Hepatic stellate cell (primary cell): ENCODE data around the gene LRP6.
"Not testable (repeated sequence)": the region's sequence is repeated elsewhere in the genome, so short reads cannot be mapped to it uniquely, and the experiment has no call there.

Experiments
- DNase-seq: peaks from one replicate; pipeline ENCODE4 v3.0.0; 2011; ENCODE audit warnings: low spot score

Gene LRP6

DNA sequence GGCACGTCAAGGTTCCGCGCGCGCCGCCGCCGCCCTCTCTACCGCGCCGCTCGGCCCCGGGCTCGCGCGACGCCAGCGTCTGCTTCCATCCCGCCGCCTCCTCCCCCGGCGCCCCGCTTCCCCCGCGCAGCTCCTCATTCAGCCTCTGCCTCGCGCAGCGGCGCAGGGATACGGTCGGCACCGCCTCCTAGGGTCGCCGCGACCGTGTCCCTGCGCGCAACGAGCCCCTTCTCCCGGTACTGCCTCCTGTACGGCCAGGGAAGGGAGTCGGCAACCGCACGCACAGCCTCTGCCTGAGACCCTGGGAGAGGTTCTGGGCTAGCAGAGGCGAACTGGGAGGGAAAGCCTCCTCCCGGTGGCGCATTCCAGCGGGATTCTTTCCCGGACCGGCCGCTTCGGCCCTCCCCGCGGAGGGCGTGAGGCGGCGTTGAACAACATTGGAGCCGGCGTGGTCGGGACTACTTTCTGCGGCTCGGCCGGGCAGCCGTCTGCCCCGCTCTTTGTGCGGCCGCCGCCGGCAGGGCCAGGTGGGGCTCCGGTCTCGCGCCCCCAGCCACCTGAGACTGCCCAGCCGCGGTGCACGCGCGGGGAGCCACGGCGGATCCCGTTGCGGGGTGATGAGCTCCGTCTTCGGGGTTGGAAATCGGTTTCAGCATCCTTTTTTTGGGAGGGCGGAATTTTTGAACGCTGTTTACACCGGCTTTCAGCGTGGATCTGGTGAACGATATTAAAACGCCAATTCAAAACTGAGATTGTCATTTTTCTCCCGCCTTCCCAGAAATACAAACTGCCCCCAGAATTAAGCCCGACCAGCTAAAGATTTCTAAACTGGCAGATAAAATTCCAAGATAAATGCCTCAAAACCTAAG, at the start of gene LRP6:
Gene LRP6 (minus strand): TSS at position 172 of the 869 bp plus-strand sequence. CDS start 309 bp downstream, outside the sequence.
- DNase-seq = peak; percentile 94

GRCh38 chr12:12315838-12316237, 49.0 kb upstream of the LRP6 start:
- no peak for DNase-seq

DNA sequence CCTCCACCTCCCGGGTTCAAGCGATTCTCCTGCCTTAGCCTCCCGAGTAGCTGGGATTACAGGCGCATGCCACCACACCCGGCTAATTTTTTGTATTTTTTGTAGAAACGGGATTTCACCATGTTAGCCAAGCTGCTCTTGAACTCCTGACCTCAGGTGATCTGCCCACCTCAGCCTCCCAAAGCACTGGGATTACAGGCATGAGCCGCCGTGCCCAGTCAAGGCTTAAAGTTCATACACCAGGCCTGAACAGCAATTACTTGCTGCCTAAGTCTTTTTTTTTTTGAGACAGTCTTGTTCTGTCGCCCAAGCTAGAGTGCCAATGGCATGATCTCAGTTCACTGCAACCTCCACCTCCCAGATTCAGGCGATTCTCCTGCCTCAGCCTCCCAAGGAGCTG, 43.9 kb upstream of the LRP6 start:
- DNase-seq = not testable (repeated sequence)

DNA sequence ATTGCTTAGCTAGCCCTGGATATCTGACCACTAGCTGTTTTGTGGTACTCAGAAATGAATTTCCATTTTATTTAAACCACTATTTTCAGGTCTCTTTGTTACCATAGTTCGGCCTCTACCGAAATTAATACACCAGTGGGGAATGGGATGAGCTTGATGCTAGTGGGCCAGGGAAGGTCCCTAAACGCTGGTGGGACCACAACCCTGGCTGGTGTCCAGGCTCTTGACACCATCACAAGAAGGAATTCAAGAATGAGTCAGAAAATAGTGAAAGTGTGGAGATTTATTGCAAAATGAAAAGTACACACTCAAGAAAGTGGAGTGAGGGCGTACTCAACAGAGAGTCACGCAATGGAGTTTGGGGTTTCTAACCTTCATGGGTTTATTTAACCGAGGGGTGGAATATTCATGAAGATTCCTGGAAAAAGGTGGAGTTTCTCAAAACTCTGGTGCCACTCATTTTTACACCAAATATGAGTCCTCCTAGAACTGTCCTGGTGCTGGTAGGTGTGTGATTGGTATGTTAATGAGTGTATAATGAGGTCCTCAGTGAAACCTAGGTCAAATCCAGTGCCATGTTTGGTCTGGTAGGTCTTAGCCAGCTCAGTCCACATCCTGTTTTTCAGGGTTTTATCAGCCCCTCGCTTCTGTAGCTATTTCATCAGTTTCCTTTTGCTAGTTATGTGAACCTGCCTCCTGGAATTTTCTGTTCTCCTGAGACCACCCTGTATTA, 38.9 kb upstream of the LRP6 start:
- no peak for DNase-seq

GRCh38 chr12:12302976-12303375, 36.1 kb upstream of the LRP6 start:
- DNase-seq = no peak

GRCh38 chr12:12301122-12301521, 34.3 kb upstream of the LRP6 start:
- no peak for DNase-seq

GRCh38 chr12:12297201-12297830, 30.5 kb upstream of the LRP6 start:
- no peak for DNase-seq

DNA sequence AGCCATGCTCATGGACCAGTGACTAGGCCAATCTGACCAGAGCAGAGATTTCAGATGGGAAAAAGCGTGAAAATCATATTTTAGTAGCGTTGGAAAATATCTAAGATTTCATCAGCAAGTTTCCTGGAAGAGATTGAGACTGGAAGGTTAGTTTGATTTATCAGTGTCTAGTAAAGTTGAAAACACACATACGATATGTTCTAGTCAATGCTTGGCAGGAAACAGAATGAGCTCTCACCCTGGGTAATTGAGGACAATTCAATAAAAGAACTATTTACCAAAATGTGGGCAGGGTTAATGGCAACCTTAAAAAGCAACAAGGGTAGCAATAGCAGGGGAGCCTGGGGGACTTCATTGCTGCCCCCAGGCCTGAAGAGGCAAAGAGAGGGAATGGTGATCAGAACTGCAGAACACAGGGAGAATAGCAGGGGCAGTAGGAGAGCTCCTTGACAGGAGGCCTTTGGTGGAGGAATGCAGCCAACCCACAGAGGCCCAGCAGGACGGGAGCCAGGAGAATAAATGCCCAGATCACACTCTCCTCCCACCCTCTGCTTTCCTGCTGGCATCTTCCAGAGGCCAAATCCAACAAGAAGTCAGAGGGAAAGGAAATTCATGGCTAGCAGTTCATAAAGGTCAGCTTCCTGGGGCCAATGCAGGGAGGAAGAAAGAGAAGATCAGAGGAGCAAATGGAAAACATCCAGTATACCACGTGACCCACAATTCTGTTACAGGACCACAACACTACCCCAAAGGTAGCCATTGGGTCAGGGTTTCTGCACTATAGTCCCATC, 27.6 kb upstream of the LRP6 start:
- peak; percentile 24 for DNase-seq

GRCh38 chr12:12290206-12290605, 23.4 kb upstream of the LRP6 start:
- no peak for DNase-seq

DNA sequence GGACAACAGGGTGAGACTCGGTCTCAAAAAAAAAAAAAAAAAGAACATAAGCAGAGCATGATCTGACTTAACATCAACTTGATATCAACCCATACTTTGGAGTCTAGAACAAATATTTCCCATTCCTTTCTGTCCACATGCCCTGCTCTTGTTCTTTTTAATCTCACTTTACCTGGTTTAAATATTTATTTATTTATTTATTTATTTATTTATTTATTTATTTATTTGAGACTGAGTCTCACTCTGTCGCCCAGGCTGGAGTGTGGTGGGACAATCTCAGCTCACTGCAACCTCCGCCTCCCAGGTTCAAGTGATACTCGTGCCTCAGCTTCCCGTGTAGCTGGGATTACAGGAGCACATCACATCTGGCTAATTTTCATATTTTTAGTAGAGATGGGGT, 19.6 kb upstream of the LRP6 start:
- no peak for DNase-seq

DNA sequence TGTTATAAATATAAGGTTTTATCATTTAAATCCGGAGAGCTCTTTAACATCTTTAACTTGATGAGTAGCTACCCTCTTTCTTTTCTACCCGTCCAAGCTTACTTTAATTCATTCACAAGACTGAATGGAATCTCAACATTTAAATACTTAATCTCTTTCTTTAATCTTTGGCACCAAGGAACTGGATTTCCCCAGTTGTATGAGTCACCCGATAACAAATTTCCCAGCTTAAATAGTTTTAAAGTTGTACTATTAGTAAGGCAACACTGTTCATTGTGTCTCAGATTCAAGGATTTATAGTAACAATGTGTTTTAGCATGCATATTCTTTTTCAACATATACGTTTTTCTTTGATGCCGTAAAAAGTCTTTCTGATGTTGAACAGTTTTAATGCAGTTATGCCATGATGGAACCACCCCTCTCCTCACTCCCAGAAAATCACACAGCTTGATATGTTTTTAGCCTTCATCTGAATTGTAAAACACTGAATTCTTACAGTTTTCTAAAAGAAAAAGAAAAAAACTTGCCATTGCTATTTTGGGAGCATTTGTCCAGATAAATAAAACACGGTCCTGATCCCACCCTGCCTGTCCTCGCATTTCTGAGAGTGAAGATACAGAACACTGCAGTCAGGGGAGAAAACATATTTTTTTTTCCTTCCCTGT, 16.0 kb upstream of the LRP6 start:
- peak; percentile 50 for DNase-seq

DNA sequence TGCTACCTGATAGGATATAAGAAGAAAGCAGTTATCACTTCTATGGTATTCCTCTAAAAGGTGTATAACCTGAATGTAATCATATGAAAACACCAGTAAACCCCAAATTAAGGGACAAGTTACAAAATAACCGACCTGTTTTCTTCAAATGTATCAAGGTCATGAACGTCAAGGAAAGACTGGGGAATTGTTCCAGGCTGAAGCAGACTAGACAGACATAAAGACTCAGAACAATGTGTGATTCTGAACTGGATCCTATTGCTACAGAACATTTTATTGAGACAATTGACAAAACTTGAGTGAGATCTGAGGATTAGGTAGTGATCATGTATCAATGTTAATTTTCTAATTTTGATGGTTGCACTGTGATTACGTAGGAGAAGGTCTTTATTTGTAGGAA, 15.4 kb upstream of the LRP6 start:
- DNase-seq = no peak

DNA sequence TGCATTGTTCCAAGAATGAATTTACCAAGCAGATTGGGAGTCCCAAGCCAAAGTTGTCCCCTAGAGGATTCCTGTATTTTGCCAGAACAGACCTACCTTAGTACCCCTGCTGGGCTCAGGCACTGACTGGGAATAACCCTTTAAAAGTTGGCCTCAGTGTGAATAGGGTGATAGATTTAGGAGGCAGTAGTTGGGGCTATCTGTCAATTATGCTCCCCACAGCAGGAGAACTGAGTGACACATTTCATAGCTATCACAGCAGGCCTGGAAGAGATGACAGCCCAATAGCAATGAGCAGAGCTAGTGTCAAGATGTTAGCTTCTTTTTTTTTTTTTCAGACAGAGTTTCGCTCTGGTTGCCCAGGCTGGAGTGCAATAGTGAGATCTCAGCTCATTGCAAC, 14.3 kb upstream of the LRP6 start:
- DNase-seq = no peak

GRCh38 chr12:12278899-12279298, 12.1 kb upstream of the LRP6 start:
- DNase-seq = no peak

DNA sequence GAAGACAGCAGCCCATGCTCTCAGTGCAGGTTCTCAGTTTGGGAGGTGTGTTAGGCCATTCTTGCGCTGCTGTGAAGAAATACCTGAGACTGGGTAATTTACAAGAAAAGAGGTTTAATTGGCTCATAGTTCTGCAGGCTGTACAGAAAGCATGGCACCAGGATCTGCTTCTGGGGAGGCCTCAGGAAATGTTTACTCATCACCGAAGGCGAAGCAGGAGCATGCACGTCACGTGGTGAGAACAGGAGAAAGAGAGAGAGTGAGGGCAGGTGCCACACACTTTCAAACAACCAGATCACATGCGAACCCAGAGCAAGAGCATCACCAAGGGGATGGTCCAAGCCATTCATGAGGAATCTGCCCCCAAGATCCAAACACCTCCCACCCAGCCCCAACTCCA, 9.0 kb upstream of the LRP6 start:
- DNase-seq = no peak

DNA sequence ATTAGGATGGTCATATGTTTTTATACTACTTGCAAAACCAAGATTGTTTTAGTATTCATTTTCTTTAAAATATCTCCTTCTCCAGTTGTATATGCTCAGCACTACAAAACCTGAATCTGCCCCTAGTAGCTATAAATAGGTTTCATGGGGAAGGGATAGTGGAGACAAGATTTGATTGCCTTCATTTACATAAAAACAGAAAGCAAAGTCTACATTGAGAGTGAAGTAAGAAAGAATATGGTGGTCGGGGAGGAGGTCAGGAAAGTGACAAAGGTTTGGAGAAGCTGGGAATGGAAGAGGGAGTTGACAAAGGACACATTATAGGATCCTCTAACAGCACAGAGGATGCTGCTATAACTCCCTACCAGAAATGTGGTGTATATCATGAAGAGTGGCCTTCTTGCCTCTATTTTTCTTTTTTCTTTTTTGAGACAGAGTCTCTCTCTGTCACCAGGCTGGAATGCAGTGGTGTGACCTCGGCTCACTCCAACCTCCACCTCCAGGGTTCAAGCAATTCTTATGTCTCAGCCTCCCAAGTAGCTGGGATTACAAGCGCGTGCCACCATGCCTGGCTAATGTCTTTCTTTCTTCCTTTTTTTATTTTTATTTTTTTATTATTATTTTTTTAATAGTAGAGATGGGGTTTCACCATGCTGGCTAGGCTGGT, 6.6 kb upstream of the LRP6 start:
- no peak for DNase-seq

- DNase-seq = peak; percentile 53
Observed at GRCh38 chr12:12272869-12273268, 6.0 kb upstream of the LRP6 start.

DNA sequence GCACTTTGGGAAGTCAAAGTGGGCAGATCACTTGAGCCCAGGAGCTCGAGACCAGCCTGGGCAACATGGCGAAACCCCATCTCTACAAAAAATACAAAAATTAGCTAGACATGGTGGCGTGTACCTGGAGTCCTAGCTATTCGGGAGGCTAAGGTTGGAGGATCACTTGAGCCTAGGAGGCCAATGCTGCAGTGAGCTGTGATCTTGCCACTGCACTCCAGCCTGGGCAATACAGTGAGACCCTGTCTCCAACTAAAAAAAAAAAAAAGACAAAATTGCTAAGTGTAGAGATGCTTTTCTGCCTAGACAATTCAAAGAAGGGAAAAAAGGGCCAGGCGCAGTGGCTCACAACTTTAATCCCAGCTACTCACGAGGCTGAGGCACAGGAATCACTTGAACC, 3.4 kb upstream of the LRP6 start:
- DNase-seq = no peak

GRCh38 chr12:12267742-12268200, 927 bp upstream of the LRP6 start:
- DNase-seq = no peak

GRCh38 chr12:12266389-12266872, 413 bp downstream of the LRP6 start:
- DNase-seq = no peak
